NCI-H510A (cell line): ENCODE data around the gene FAM222B.
"Not testable (repeated sequence)": the region's sequence is repeated elsewhere in the genome, so short reads cannot be mapped to it uniquely, and the experiment has no call there.

Experiments used
- DNase-seq: peaks from one replicate; lab custom pipeline; 2025; lab: John Stamatoyannopoulos, UW

FAM222B gene

GRCh38 chr17:28871056-28871579 is 28.5 kb upstream of the FAM222B start:
- DNase-seq = no peak

DNA sequence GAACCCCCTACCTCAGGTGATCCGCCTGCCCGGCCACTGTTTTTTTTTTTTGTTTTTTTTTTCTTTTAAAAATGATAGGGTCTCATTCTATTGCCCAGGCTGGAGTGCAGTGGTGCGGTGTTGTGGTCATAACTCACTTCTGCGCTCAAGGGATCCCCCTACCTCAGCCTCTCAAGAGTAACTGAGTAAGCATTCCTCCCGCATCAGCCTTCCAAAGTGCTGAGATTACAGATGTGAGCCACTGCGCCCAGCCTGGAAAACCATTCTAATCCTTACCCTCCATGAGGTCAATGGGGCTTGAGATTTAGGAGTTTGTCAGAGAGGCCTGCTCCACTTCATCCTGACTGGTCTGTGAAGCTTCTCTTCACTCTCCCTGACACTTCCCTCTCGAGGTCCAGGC is 24.7 kb upstream of the FAM222B start:
- DNase-seq = no peak

DNA sequence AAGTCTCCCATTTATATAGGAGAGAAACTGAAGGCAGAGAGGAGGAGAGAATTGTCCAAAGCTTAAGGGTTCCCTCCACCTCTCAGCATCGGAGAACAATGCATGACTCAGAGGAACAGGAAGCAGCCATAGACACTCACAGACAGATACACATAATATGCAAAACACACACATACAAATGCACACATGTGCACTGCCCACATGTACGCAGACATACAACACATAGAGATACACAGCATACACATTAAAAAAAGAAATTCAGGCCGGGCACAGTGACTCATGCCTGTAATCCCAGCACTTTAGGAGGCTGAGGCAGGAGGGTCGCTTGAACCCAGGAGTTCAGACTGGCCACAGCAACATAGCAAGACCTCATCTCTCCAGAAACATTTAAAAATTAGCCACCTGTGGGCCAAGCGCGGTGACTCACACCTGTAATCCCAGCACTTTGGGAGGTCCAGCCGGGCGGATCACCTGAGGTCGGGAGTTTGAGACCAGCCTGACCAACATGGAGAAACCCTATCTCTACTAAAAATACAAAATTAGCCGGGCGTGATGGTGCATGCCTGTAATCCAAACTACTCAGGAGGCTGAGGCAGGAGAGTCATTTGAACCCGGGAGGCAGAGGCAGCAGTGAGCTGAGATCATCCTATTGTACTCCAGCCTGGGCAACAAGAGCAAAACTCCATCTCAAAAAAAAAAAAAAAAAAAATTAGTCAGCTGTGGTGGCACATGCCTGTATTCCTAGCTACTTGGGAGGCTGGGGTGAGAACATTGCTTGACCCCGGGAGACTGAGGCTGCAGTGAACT is 23.6 kb upstream of the FAM222B start:
- DNase-seq = no peak

- DNase-seq = no peak
These were observed 22.6 kb upstream of the FAM222B start for GRCh38 chr17:28864991-28865849.

- no peak for DNase-seq
These were observed 21.4 kb upstream of the FAM222B start for GRCh38 chr17:28863953-28864352.

DNA sequence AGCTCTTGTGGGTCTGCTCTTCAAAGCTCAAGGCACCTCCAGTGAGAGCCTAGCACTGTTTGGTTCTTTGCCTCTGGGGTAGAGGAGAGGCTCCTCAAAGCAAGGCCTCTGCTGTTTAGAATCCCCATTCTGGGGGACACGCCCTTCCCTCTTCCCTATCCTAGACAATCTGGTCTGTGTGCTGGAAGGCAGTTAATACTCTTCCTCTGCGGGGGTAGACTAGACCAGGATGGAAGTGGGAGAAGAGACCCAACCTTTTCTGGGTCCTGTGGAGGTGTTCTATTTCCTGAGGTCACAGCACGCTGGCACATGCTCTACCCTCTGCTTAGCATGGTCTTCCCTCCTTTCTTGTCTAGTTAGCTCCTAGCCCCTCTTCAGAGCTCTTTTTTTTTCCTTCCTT is 20.0 kb upstream of the FAM222B start:
- no peak for DNase-seq

DNA sequence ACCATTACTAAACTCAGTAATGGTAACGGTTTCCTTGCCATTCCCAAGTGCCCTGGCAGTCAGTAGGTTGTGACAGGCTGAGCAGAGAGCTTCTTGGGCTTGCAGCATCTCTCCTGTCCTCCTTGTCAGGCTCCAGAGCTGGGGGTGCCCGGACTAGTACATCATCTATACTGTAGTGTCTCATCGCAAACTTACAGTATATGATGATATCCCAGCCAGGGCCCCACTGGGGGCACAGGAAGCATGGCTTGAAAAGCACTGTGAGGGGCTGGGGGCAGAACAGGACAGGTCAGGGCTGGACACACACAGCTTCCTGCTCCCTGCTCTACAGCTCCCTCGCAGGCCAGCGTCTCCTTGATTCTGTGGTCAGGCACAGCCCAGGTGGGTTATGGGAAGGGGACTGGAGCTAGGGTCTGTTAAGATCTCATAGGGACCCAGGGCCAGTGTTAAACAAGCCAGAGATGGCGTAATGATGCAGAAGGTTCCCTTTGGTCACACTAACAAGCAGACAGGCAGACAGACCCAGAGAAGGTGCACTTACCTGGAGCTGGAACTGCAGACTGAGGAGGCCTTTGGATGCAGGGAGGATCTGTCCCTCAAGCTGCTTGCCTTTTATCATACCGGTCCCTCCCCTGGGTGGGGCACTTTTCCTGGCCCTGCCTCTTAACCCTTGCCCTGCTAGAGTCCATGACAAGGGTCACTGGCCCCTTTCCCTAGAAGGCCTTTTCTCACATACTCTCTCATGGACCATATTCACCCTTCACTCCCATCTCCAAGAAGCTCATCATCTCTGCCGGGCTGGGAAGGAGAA is 19.0 kb upstream of the FAM222B start:
- no peak for DNase-seq

DNA sequence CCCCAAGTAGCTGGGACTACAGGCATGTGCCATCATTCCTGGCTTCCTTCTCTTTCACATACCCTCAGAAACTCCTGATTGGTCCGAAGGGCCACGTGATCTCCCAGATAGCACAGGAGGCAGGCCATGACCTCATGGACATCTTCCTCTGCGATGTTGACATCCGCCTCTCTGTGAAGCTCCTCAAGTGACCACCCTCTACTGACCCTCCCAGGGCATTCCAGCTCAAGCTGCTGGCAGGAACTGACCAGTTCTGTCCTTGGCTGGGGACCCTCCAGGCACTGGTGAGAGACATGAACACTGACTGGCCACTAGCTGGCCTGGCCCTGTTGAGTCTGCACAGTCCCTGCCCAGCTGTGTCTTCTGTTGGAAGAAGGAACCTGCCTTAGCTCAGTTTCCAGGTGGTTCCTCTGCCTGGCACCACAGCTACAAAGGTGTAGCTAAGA is 17.8 kb upstream of the FAM222B start:
- DNase-seq = no peak

DNA sequence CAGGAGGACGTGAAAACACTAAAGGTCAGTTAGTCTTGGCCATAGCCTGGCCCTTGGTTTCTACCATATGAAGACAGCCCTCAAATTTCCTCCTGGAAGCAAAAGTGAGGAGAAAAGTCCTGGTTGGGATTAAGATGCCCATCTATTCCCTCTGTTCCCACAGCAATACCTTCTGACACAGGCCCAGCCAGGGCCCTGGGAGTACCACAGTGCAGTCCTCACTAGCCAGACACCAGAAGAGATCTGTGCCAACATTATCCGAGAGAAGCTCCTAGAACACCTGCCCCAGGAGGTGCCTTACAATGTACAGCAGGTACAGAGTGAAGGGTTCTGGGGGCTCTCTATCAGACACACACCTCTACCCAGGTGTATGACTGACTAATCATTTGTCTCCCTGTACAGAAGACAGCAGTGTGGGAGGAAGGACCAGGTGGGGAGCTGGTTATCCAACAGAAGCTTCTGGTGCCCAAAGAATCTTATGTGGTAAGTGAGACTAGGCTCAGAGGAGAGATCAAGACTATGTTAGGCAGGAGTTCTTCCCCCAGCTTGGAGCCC is 16.3 kb upstream of the FAM222B start:
- DNase-seq = no peak

DNA sequence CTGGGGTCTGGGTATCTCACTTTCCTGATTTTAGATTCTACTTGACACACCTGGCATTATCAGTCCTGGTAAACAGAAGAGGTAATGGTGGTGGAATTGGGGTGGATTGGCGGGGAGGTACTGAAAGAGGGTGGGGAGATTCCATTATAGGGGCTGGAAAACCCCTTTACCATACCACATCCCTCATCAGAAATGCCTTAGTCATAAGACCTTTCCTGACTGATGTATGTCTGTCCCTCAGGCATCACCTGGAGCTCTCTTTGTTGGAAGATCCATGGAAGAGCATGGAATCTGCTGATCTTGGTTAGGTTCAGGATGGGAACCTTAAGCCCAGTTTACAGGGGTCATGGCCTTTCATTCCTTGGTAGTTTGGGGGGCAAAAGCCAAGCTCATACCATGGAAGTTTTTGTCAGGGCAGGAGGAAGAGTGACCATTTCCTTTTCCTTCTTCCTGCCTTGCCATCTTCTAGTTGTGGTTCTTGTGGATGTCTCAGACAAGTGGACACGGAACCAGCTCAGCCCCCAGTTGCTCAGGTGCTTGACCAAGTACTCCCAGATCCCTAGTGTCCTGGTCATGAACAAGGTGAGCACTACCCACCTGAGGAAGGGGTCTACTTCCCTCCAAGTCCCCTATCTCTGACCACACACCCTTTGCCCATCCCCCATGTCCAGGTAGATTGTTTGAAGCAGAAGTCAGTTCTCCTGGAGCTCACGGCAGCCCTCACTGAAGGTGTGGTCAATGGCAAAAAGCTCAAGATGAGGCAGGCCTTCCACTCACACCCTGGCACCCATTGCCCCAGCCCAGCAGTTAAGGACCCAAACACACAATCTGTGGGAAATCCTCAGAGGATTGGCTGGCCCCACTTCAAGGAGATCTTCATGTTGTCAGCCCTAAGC is 15.6 kb upstream of the FAM222B start:
- DNase-seq = no peak

- no peak for DNase-seq
These were observed 13.5 kb upstream of the FAM222B start for GRCh38 chr17:28856028-28856574.

DNA sequence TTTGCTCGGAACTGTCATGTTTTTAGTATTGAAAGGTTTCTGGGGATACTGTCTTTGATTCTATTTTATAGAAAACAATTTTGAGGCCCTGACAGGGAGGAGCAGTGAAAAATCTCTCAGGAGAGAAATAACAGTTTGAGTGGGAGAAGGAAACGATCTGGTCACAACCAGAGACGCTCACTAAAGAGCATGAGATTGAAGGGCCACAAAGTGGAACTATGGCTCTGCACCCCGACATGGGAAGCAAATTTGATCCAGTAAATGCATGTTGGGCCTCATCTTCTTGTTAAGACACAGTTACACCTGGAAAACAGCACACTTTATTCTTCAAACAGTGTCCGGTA is 12.7 kb upstream of the FAM222B start:
- DNase-seq = no peak

DNA sequence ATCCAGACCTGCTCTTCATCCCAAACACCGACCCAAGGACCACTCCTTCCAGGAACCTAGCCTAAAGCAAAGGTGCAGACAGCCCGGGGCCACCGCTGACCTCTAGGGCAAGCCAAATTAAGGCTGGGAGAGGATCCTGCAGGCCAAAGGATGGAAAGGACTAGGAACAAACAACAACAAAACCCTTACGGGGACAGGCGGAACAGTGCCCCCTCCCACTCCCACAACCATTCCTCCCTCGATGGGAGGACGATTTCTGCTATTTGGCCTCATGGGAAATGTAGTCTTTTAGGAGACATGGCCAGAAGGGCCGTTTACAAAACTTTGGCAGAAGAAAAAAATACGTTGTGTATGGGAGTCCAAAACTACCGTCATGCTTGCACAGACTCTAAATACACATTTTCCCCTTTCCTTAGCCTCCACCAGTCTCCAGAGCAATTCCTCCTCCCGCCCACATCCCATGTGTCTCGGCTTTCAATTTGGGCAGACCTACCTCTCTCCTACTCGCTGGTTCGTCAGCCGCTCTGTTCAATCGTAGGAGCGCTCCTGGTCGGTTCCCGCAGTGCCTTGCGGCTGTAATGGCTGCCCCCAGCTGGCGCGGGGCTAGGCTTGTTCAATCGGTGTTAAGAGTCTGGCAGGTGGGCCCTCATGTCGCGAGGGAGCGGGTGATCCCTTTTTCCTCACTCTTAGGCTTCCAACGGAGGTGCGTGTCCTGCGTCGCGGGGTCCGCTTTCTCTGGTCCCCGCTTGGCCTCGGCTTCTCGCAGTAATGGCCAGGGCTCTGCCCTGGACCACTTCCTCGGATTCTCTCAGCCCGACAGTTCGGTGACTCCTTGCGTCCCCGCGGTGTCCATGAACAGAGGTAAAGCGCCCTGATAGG is 12.1 kb upstream of the FAM222B start, which contains the start of gene ERAL1:
Gene ERAL1, plus strand, starts transcription at position 560 of the 879 bp plus-strand sequence. Its CDS starts 19 bp downstream, at position 579.
- peak; percentile 91 for DNase-seq

DNA sequence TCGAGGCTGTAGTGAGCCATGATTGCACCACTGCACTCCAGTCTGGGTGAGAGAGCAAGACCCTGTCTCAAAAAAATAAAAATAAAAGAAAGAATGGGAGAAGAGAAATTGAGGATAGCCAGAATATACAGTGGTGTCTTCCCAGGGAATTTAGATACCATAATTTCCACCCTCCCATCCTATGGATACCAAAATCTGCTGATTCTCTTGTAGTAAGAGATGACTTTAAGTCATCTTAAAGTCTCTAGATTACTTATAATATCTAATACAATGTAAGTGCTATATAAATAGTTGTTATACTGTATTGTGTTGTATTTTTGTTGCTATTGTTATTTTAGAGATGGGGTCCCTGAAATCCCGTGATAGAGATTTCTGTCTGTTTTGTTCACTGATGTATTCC is 10.7 kb upstream of the FAM222B start:
- no peak for DNase-seq

DNA sequence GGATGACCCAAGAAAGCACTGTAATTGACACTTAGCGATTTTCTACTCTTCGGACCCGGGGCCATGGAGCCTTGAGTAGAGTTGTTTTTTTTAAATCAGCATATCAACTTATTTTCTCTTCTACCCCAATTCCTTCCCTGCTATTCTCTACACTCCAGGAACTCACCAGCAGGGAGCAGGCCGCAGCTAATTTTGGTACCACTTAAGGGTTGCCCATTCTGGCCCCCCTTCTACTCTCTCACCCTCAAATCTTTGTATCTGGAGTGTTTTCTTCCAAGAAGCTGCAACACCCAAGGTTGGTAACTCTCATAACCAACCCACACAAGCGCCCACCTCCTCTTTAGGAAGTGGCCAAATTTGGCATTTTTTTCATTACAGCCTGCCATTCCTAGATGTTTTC is 6.7 kb upstream of the FAM222B start:
- no peak for DNase-seq

GRCh38 chr17:28848667-28849066 is 6.1 kb upstream of the FAM222B start:
- not testable (repeated sequence) for DNase-seq

DNA sequence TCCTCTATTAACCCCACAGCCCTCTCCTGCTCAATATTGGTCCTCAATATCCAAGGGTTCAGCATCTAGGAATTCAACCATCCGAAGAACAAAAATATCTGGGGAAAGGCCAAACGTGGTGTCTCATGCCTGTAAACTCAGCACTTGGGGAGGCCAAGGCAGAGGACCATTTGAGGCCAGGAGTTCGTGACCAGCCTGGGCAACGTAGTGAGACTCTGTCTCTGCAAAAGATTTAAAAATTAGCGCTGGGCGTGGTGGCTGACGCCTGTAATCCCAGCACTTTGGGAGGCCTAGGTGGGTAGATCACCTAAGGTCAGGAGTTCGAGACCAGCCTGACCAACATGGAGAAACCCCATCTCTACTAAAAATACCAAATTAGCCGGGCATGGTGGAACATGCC is 4.1 kb upstream of the FAM222B start:
- DNase-seq = not testable (repeated sequence)

DNA sequence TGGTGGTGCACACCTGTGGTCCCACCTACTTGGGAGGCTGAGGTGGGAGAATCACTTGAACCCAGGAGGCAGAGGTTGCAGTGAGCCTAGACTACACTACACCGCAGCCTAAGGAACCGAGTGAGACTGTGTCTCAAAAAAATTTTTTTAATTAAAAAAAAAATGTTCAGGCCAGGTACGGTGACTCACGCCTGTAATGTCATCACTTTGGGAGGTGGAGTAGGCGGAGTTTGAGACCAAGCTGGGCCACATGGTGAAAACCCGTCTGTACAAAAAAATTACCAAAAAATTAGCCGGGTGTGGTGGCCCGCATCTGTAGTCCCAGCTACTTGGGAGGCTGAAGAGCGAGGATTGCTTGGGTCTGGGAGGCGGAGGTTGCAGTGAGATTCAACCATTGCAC is 3.6 kb upstream of the FAM222B start:
- no peak for DNase-seq

- DNase-seq = no peak
These were observed 1.2 kb upstream of the FAM222B start for GRCh38 chr17:28843816-28844148.

- peak; percentile 24 for DNase-seq
These were observed 699 bp downstream of the FAM222B start for GRCh38 chr17:28841901-28842281.
